CD4-positive, alpha-beta T cell treated with Interleukin-17A for 1 hour (primary cell): Measurements from ENCODE around the gene SH3RF1.

Experiments
- DNase-seq: peaks from one replicate; pipeline ENCODE4 v3.0.0-alpha.2; 2020

The SH3RF1 gene

GRCh38 chr4:169127314-169127713 is 143.4 kb downstream of the SH3RF1 start:
- DNase-seq = no peak

- no peak for DNase-seq
Measured at GRCh38 chr4:169124661-169125060, 146.1 kb downstream of the SH3RF1 start.

- no peak for DNase-seq
Measured at GRCh38 chr4:169122422-169122821, 148.3 kb downstream of the SH3RF1 start.

- DNase-seq = no peak
Measured at GRCh38 chr4:169121861-169122382, 148.8 kb downstream of the SH3RF1 start.

GRCh38 chr4:169120624-169121023 is 150.1 kb downstream of the SH3RF1 start:
- DNase-seq = no peak

- DNase-seq = no peak
Measured at GRCh38 chr4:169119536-169119935, 151.2 kb downstream of the SH3RF1 start.

- DNase-seq = no peak
Measured at GRCh38 chr4:169117591-169118081, 153.1 kb downstream of the SH3RF1 start.

GRCh38 chr4:169116270-169116901 is 154.4 kb downstream of the SH3RF1 start:
- DNase-seq = no peak

GRCh38 chr4:169115897-169116254 is 154.9 kb downstream of the SH3RF1 start:
- DNase-seq = no peak

GRCh38 chr4:169115144-169115896 is 155.4 kb downstream of the SH3RF1 start:
- no peak for DNase-seq

- no peak for DNase-seq
Measured at GRCh38 chr4:169114341-169114974, 156.3 kb downstream of the SH3RF1 start.

- no peak for DNase-seq
Measured at GRCh38 chr4:169110633-169111032, 160.1 kb downstream of the SH3RF1 start.

- no peak for DNase-seq
Measured at GRCh38 chr4:169109035-169109675, 161.6 kb downstream of the SH3RF1 start.

- DNase-seq = no peak
Measured at GRCh38 chr4:169108303-169108702, 162.5 kb downstream of the SH3RF1 start.

GRCh38 chr4:169107528-169107927 is 163.2 kb downstream of the SH3RF1 start:
- DNase-seq = no peak

- DNase-seq = no peak
Measured at GRCh38 chr4:169106696-169107229, 164.0 kb downstream of the SH3RF1 start.

- no peak for DNase-seq
Measured at GRCh38 chr4:169105620-169106019, 165.1 kb downstream of the SH3RF1 start.

- no peak for DNase-seq
Measured at GRCh38 chr4:169103966-169104412, 166.8 kb downstream of the SH3RF1 start.

- DNase-seq = no peak
Measured at GRCh38 chr4:169102026-169102425, 168.7 kb downstream of the SH3RF1 start.

GRCh38 chr4:169100670-169101101 is 170.1 kb downstream of the SH3RF1 start:
- DNase-seq = no peak

GRCh38 chr4:169099771-169100180 is 171.0 kb downstream of the SH3RF1 start:
- no peak for DNase-seq

- no peak for DNase-seq
Measured at GRCh38 chr4:169098969-169099690, 171.6 kb downstream of the SH3RF1 start.
